Transverse colon (tissue), 4 donors: Measurements from ENCODE around the gene RABEP2.

Experiments used
- EP300 ChIP-seq: sonication (generic); formaldehyde crosslinking; IDR thresholded peaks from one replicate; pipeline ENCODE4 v1.6.1; 2017; ENCODE audit warnings: antibody characterized with exemption, low read depth
- POLR2A ChIP-seq: fragments of 450-650 bp; IDR thresholded peaks from one replicate; pipeline ENCODE4 v1.6.1; 2016; ENCODE audit warnings: antibody characterized with exemption, mild to moderate bottlenecking, moderate library complexity
- POLR2AphosphoS5 ChIP-seq, 3 donors: sonication (generic); formaldehyde crosslinking; IDR thresholded peaks; one replicate each; pipeline ENCODE4 v1.6.1; 2016; ENCODE audit warnings: antibody characterized with exemption in 3 of 3
- TF ChIP-seq, protein P1 (sequence below), 5 experiments: fragments of 200-600 bp in 3 of 5; fragments of 450-650 bp in 2 of 5; sonication (generic) in 3 of 5; IDR thresholded peaks; 1 replicate in 2 of 5; 2 replicates in 3 of 5; pipeline ENCODE4 v1.5.1; 2016 to 2017; ENCODE audit warnings: antibody characterized with exemption in 5 of 5, inconsistent platforms in 3 of 5, mild to moderate bottlenecking in 2 of 5, moderate library complexity in 1 of 5

DNA sequence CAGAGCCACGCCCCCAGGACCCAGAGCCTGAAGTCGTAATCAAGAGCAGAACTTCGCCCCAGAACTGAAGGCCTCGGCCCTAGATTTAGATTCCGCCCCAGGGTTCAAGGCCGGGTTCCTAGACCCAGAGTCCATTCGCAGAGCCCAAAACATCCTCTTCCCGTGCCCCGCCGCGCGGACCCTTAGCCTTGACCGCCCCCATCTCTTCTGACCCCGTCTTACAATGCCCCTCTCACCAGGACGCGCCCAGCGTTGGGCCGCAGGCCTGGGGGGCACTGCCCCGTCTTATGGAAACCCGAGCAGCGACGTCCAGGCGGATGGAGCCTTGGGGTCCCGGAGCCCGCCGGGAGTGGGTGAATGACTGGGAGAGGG is 11.7 kb upstream of the RABEP2 start:
- TF ChIP-seq, protein P1, sequence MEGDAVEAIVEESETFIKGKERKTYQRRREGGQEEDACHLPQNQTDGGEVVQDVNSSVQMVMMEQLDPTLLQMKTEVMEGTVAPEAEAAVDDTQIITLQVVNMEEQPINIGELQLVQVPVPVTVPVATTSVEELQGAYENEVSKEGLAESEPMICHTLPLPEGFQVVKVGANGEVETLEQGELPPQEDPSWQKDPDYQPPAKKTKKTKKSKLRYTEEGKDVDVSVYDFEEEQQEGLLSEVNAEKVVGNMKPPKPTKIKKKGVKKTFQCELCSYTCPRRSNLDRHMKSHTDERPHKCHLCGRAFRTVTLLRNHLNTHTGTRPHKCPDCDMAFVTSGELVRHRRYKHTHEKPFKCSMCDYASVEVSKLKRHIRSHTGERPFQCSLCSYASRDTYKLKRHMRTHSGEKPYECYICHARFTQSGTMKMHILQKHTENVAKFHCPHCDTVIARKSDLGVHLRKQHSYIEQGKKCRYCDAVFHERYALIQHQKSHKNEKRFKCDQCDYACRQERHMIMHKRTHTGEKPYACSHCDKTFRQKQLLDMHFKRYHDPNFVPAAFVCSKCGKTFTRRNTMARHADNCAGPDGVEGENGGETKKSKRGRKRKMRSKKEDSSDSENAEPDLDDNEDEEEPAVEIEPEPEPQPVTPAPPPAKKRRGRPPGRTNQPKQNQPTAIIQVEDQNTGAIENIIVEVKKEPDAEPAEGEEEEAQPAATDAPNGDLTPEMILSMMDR (IDR thresholded peaks at IDR 0.05) = no peak
- no peak for TF ChIP-seq POLR2AphosphoS5 (IDR thresholded peaks at IDR 0.05)
- no peak for TF ChIP-seq POLR2A
- no peak for TF ChIP-seq EP300
